Mesendoderm (in vitro differentiated cells): ENCODE measurements around the gene NMRAL1.
A peak's percentile ranks its signal among the peaks of the same experiment; 100 is the strongest.

Experiments
- DNase-seq: peaks from one replicate; pipeline ENCODE4 v3.0.0; 2013
- H2AK5ac ChIP-seq: 2 replicates; pipeline ENCODE4 v1.6.1; 2013; ENCODE audit warnings: low read length, inconsistent platforms
- H2BK120ac ChIP-seq: 2 replicates; pipeline ENCODE4 v1.6.1; 2013; ENCODE audit warnings: low read depth, mild to moderate bottlenecking, low read length, moderate library complexity, mixed read lengths
- H2BK15ac ChIP-seq: replicated peaks from 2 replicates; pipeline ENCODE4 v1.6.1; 2013; ENCODE audit warnings: low read depth, mild to moderate bottlenecking, moderate library complexity
- H2BK5ac ChIP-seq: 2 replicates; pipeline ENCODE4 v1.6.1; 2013; ENCODE audit warnings: low read length, inconsistent platforms
- H3K18ac ChIP-seq: 2 replicates; pipeline ENCODE4 v1.6.1; 2013; ENCODE audit warnings: mild to moderate bottlenecking, low read length, mixed read lengths
- H3K23ac ChIP-seq: one replicate; pipeline ENCODE4 v1.6.1; 2013; ENCODE audit warnings: low read length
- H3K27ac ChIP-seq: 2 replicates; pipeline ENCODE4 v1.5.1; 2013; ENCODE audit warnings: low read depth, mild to moderate bottlenecking, inconsistent platforms, low read length, moderate library complexity
- H3K27me3 ChIP-seq: 2 replicates; pipeline ENCODE4 v1.6.1; 2013; ENCODE audit warnings: low read length, control low read depth, mild to moderate bottlenecking, inconsistent platforms; ENCODE audit not compliant: insufficient read depth, poor library complexity
- H3K36me3 ChIP-seq: 2 replicates; pipeline ENCODE4 v1.6.1; 2013; ENCODE audit warnings: low read length, inconsistent platforms; ENCODE audit not compliant: control insufficient read depth, insufficient read depth
- H3K4ac ChIP-seq: one replicate; pipeline ENCODE4 v1.6.1; 2013; ENCODE audit warnings: low read depth, mild to moderate bottlenecking, low read length, moderate library complexity
- H3K4me1 ChIP-seq: 2 replicates; pipeline ENCODE4 v1.6.1; 2013; ENCODE audit warnings: low read depth, low read length, inconsistent platforms; ENCODE audit not compliant: control insufficient read depth
- H3K4me2 ChIP-seq: 2 replicates; pipeline ENCODE4 v1.6.1; 2013; ENCODE audit warnings: low read length
- H3K4me3 ChIP-seq: 2 replicates; pipeline ENCODE4 v1.5.1; 2013; ENCODE audit warnings: mild to moderate bottlenecking, low read length
- H3K56ac ChIP-seq: one replicate; pipeline ENCODE4 v1.6.1; 2013; ENCODE audit warnings: low read length
- H3K79me1 ChIP-seq: 2 replicates; pipeline ENCODE4 v1.6.1; 2013; ENCODE audit warnings: low read length, inconsistent platforms
- H3K79me2 ChIP-seq: 2 replicates; pipeline ENCODE4 v1.6.1; 2013; ENCODE audit warnings: mild to moderate bottlenecking, low read length; ENCODE audit not compliant: control insufficient read depth, insufficient read depth
- H3K9ac ChIP-seq: 2 replicates; pipeline ENCODE4 v1.6.1; 2013; ENCODE audit warnings: low read length, inconsistent platforms
- H4K5ac ChIP-seq: one replicate; pipeline ENCODE4 v1.6.1; 2013; ENCODE audit warnings: low read length
- H4K8ac ChIP-seq: one replicate; pipeline ENCODE4 v1.6.1; 2013; ENCODE audit warnings: low read depth, mild to moderate bottlenecking, control low read depth, low read length, moderate library complexity
- WGBS: extraction: QIAGEN DNeasy Blood & Tissue Kit; methylation state at CpG from one replicate; pipeline ENCODE4 v1.1.7; 2013; ENCODE audit warnings: low lambda C conversion rate, missing lambda C conversion rate; ENCODE audit not compliant: insufficient coverage; ENCODE audit errors: extremely low coverage; 5-methylcytosine and 5-hydroxymethylcytosine counted together

NMRAL1 gene

DNA sequence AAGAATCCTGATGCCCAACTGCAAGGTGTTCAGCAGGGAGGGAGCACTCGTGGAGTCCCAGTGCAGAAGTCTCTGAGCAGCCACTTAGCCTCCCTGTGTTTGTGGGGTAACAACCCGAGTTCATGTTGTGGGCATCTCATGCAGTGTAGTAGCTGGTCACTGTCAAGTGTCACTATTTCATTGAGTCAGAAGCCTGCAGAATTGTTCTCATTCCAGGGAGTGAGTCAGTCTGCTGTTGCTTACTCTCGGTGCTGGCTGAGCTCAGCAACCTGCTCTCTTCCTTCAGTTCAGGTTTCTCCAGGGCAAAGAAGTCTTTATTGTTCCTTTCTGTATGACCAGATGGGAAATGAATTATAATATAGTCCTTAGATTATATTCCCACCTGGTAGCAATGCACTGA lies 25.8 kb upstream of the NMRAL1 start:
- H2AK5ac ChIP-seq: no peak overlapping the region
- no peak overlapping the region for H2BK5ac ChIP-seq
- H3K4me2 ChIP-seq: no peak overlapping the region
- no peaks in the 10 kb centered on the region for H3K79me2 ChIP-seq
- no peak overlapping the region for H3K4ac ChIP-seq
- no CpG with 5 or more reads among the region's 3 CpGs for WGBS
- H2BK120ac ChIP-seq: no peak overlapping the region
- peak; percentile 85 for DNase-seq
- H4K5ac ChIP-seq: no peak overlapping the region
- H3K56ac ChIP-seq: no peak overlapping the region
- H3K4me1 ChIP-seq: no peaks in the 10 kb centered on the region
- H3K27me3 ChIP-seq: no peaks in the 10 kb centered on the region
- no peak overlapping the region for H4K8ac ChIP-seq
- no peak overlapping the region for H3K23ac ChIP-seq
- no peaks in the 10 kb centered on the region for H3K36me3 ChIP-seq
- H3K79me1 ChIP-seq: peaks cover 13% of the 10 kb centered on the region
- no peak overlapping the region for H3K9ac ChIP-seq
- no peak overlapping the region for H3K18ac ChIP-seq
- no peak overlapping the region for H3K27ac ChIP-seq
- H2BK15ac ChIP-seq: no peak overlapping the region
- H3K4me3 ChIP-seq: no peak overlapping the region

DNA sequence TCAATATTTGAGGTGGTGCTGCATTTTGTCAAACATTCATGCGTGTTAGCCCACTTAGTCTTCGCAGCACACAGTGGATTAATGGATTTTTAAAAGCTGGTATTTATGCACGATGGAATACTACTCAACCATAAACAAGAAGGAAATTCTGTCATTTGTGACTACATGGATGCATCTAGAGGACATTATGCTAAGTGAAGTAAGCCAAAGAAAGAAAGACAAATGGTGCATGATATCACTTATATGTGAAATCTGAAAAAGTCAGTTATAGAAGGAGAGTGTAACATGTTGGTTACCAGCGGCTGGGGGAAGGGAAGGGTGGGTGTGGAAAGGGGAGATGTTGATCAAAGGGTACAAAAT lies 24.8 kb upstream of the NMRAL1 start:
- DNase-seq: no peak
- no peak overlapping the region for H3K4ac ChIP-seq
- peaks cover 15% of the 10 kb centered on the region for H3K79me1 ChIP-seq
- H3K79me2 ChIP-seq: no peaks in the 10 kb centered on the region
- no peak overlapping the region for H2BK5ac ChIP-seq
- H2BK15ac ChIP-seq: no peak overlapping the region
- H3K4me3 ChIP-seq: no peak overlapping the region
- no peaks in the 10 kb centered on the region for H3K4me1 ChIP-seq
- H3K27ac ChIP-seq: no peak overlapping the region
- no peak overlapping the region for H3K23ac ChIP-seq
- H2AK5ac ChIP-seq: no peak overlapping the region
- H3K9ac ChIP-seq: no peak overlapping the region
- H3K56ac ChIP-seq: no peak overlapping the region
- no peaks in the 10 kb centered on the region for H3K36me3 ChIP-seq
- H3K27me3 ChIP-seq: no peaks in the 10 kb centered on the region
- H4K8ac ChIP-seq: no peak overlapping the region
- H4K5ac ChIP-seq: no peak overlapping the region
- H3K4me2 ChIP-seq: no peak overlapping the region
- H2BK120ac ChIP-seq: no peak overlapping the region
- no peak overlapping the region for H3K18ac ChIP-seq
- WGBS: no CpG with 5 or more reads among the region's 4 CpGs

DNA sequence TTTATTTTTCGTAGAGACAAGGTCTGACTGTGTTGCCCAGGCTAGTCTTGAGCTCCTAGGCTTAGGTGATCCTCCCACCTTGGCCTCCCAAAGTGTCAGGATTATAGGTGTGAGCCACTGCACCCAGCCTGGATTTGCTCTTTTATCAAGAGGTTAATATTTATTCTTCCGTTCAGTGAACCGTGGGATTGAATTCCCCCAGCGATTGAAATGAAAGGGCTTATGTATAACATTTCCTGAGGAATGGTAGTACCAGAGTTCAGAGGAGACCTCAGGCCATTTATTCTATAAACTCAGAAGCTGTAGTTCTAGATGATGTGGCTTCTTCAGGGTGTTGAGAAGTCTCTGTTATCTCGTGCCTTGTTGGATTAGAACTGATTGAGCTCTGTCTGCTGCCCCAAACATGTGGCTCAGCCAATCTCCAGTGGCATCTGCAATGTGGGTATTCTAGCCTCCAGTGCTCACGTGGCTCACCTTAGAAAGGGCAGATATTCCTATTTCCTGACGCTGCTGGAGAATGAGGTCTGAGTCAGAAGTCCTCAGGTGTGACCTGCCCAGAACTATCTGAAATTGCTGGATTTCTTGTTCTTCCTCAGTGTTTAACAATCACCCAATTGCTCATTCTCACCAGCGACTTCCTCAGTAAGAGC lies 24.2 kb upstream of the NMRAL1 start:
- H4K5ac ChIP-seq: no peak overlapping the region
- no peak overlapping the region for H2BK15ac ChIP-seq
- H3K18ac ChIP-seq: no peak overlapping the region
- peaks cover 13% of the 10 kb centered on the region for H3K79me1 ChIP-seq
- H3K56ac ChIP-seq: no peak overlapping the region
- no peaks in the 10 kb centered on the region for H3K4me1 ChIP-seq
- no peak for DNase-seq
- no peak overlapping the region for H3K27ac ChIP-seq
- no peak overlapping the region for H2BK5ac ChIP-seq
- no peaks in the 10 kb centered on the region for H3K36me3 ChIP-seq
- H3K79me2 ChIP-seq: no peaks in the 10 kb centered on the region
- no peak overlapping the region for H3K4me3 ChIP-seq
- H3K9ac ChIP-seq: no peak overlapping the region
- H2AK5ac ChIP-seq: no peak overlapping the region
- H3K4me2 ChIP-seq: no peak overlapping the region
- H3K27me3 ChIP-seq: no peaks in the 10 kb centered on the region
- no CpG with 5 or more reads among the region's 8 CpGs for WGBS
- no peak overlapping the region for H4K8ac ChIP-seq
- no peak overlapping the region for H3K4ac ChIP-seq
- no peak overlapping the region for H3K23ac ChIP-seq
- no peak overlapping the region for H2BK120ac ChIP-seq

DNA sequence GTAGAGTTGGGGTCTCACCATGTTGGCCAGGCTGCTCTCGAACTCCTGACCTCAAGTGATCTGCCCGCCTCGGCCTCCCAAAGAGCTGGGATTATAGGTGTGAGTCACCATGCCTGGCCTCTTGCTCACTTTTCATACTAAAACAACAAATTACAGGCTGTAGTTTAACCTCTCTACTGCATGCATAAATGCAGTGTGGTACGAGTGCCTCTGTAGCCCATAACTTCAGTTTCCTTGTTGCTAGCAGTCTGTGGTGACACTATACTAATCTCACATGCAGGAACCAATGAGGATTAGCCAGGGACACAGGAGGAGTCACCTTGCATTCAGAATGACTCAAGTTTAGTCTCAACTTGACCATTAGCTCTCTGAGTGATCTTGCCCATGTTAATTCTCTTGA lies 21.9 kb upstream of the NMRAL1 start:
- no peaks in the 10 kb centered on the region for H3K36me3 ChIP-seq
- no peak overlapping the region for H3K18ac ChIP-seq
- H2AK5ac ChIP-seq: no peak overlapping the region
- no peak overlapping the region for H4K8ac ChIP-seq
- peaks cover 9% of the 10 kb centered on the region for H3K79me1 ChIP-seq
- H3K79me2 ChIP-seq: no peaks in the 10 kb centered on the region
- H3K4me1 ChIP-seq: no peaks in the 10 kb centered on the region
- no peak overlapping the region for H3K4me2 ChIP-seq
- no peak overlapping the region for H3K56ac ChIP-seq
- no peak overlapping the region for H3K27ac ChIP-seq
- no peak overlapping the region for H2BK5ac ChIP-seq
- H3K9ac ChIP-seq: no peak overlapping the region
- H4K5ac ChIP-seq: no peak overlapping the region
- H2BK120ac ChIP-seq: no peak overlapping the region
- peak; percentile 38 for DNase-seq
- H3K4ac ChIP-seq: no peak overlapping the region
- no peaks in the 10 kb centered on the region for H3K27me3 ChIP-seq
- H3K23ac ChIP-seq: no peak overlapping the region
- no peak overlapping the region for H3K4me3 ChIP-seq
- H2BK15ac ChIP-seq: no peak overlapping the region
- WGBS: no CpG with 5 or more reads among the region's 4 CpGs

DNA sequence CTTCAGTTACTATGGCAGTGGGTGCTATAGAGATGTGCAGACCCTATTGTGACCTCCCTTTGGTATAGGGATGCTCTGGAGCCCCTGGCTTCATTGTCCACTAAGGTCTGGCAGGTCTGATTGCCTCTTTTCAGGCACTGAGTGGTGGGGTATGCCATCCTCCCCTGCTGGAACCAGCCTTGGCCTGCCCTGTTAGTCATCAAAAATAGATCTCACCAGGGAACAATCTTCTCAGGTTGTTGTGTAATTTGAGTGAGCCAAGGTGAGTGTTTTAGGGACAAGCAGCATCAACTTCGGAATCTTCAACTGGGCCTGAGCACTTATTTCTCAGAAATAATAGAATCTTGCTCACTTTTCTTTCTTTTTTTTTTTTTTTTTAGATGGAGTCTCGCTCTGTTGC lies 21.3 kb upstream of the NMRAL1 start:
- WGBS: no CpG with 5 or more reads among the region's 2 CpGs
- no peak overlapping the region for H4K8ac ChIP-seq

More for the DNA sequence above, 21.3 kb upstream of the NMRAL1 start:
- DNase-seq: no peak
- H2BK120ac ChIP-seq: no peak overlapping the region
- peaks cover 10% of the 10 kb centered on the region for H3K79me1 ChIP-seq
- no peak overlapping the region for H2AK5ac ChIP-seq
- no peak overlapping the region for H3K4me2 ChIP-seq
- H2BK15ac ChIP-seq: no peak overlapping the region
- no peak overlapping the region for H3K56ac ChIP-seq
- H3K36me3 ChIP-seq: no peaks in the 10 kb centered on the region
- H3K27ac ChIP-seq: no peak overlapping the region
- H2BK5ac ChIP-seq: no peak overlapping the region
- H3K9ac ChIP-seq: no peak overlapping the region
- H4K5ac ChIP-seq: no peak overlapping the region
- no peak overlapping the region for H3K18ac ChIP-seq
- peaks cover under 1% of the 10 kb centered on the region for H3K79me2 ChIP-seq
- no peaks in the 10 kb centered on the region for H3K27me3 ChIP-seq
- no peak overlapping the region for H3K23ac ChIP-seq
- H3K4ac ChIP-seq: no peak overlapping the region
- H3K4me1 ChIP-seq: no peaks in the 10 kb centered on the region
- H3K4me3 ChIP-seq: no peak overlapping the region
